Measurements from ENCODE around the gene BOC. TPM values are rescaled to one million over a fixed set of nuclear protein-coding genes. Genes with fewer than 3 reads are reported as not detected.

The BOC gene
- 4.5 to 5.3 TPM (median 4.6 TPM) in 5 replicates for total RNA-seq (2022; extraction: Qiagen RNA extraction)

GRCh38 chr3:113211330-113212149 lies at the start of gene BOC:
Gene BOC, plus strand, starts transcription at chr3:113211557. Its CDS starts 38,246 bp downstream, at chr3:113249803.

Other genes with a start within 250 kb of the BOC start
- 0.07 to 0.14 TPM (median 0.09 TPM) in 5 replicates for gene CD200R1, start 236.5 kb upstream of the BOC start, total RNA-seq (2022; extraction: Qiagen RNA extraction)
- 14.1 to 16.6 TPM (median 15.1 TPM) in 5 replicates for gene GTPBP8, start 220.6 kb upstream of the BOC start, total RNA-seq (2022; extraction: Qiagen RNA extraction)
- gene CFAP44, start 229.9 kb downstream of the BOC start, total RNA-seq (2022; extraction: Qiagen RNA extraction) = 0.76 to 1.7 TPM (median 1.5 TPM) in 5 replicates

Data from A549 treated with dexamethasone at 1 μM for 4 hours (cell line).